Measurements from ENCODE around the gene DCHS1. TPM values are rescaled to one million over a fixed set of nuclear protein-coding genes. Genes with fewer than 3 reads are reported as not detected.

The DCHS1 gene
- total RNA-seq, 1 donor from 2014 or later, result 41.7 TPM

DNA sequence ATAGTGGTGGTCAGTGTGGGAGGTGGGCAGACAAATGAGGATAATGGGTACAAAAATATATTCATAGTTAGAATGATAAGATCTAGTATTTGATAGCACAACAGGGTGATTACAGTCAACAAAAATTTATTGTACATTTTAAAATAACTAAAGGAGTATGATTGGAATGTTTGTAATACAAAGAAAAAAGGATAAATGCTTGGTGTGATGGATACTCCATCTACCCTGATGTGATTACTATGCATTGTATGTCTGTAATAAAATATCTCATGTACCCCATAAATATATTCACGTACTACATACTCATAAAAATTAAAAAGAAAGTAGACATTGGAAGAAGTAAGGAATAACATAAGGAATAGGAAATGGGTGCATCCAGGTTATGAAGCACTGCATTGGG is 67.6 kb downstream of the DCHS1 start:
- DNase-seq (ENCODE audit: low read depth, low spot score), result no peak

DNA sequence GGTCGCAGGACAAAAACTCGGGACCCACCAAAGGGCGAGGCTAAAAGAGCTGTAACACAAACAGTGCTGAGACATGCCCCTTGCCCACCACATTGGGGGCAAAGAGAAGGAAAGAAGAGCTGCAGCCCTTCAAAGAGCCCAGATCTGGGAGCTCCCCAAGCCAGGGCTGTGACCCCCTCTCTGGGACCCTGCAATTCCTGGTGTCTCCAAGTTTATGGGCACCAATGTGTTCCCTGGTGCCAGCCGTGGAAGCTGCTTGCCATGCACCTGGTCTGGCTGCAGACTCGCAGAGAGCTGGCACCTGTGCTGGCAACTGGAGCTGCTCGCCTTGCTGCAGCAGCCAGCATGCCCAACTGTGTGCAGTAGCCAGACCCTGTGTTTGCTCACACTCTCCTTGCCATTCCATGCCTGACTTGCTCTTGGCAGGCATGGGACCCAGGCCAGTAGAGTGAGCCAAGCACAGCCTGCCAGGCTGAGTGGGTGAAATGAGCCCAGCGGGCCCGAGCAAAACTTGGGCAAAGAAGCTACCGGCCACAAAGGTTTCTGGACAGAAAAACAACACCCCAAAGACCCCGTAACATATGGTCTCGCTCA is 68.2 kb downstream of the DCHS1 start:
- DNase-seq (ENCODE audit: low read depth, low spot score), result no peak

DNA sequence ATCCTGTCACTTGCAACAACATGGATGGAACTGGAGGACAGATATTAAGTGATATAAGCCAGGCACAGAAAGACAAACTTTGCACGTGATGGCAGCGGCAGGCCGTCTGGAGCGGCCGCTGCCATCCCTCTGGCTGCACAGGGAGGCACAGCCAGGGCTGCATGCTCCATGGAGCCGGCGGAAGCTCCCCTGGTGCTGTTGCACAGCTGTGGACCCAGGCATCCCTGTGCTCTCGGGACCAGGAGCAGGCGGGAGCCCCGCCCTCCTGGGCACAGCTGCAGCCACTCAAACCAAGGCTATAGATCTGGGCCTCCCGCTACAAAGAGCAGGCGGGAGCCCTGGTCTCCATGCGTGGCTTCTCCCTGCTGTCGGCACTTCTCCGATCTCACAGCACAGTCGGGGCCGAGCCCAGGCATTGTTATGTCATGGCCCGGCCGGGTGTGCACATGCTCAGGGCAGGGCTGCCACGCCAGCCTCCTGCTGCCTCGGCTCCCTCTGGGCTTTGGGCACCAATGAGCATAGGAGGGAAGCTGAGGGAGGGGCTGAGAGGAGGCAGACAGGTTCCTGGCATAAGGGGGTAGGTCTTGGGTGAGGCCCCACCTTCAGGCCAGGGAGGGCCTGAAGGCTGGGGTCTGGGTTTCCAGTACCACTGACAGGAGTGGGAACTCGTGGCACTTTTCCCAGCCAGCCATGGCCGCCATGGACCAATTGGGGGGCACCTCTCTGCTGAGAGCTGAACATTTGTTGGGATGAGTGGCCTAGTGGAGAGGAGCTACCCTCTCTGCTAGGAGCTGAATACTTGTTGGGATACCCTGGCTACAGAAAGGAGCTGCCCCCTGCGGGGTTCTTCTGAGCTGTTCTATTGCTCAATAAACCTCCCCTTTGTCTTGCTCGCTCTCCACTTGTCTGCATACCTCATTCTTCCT is 68.9 kb downstream of the DCHS1 start:
- no peak for DNase-seq (ENCODE audit: low read depth, low spot score)

DNA sequence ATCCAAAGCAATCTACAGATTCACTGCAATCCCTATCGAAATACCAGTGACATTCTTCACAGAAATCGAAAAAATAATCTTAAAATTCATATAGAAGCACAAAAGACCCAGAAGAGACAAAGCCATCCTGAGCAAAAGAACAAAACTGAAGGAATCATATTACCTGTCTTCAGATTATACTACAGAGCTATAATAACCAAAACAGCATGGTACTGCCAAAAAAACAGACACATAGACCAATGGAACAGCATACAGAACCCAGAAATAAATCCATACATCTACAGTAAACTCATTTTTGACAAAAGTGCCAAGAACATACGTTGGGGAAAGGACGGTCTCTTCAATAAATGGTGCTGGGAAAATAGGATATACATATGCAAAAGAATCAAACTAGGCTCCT is 71.1 kb downstream of the DCHS1 start:
- no peak for DNase-seq (ENCODE audit: low read depth, low spot score)

DNA sequence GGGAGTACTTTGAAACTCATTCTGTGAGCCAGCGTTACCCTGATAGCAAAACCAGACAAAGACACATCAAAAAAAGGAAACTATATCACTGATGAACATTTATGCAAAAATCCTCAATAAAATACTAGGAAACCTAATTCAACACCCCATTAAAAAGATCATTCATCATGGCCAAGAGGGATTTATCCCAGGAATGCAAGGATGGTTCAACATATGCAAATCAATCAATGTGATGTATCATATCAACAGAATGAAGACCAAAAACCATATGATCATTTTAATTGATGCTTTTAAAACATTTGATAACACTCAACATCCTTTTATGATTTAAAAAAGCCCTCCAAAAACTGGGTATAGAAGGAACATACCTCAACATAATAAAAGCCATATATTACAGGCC is 72.0 kb downstream of the DCHS1 start:
- DNase-seq (ENCODE audit: low read depth, low spot score), result no peak

DNA sequence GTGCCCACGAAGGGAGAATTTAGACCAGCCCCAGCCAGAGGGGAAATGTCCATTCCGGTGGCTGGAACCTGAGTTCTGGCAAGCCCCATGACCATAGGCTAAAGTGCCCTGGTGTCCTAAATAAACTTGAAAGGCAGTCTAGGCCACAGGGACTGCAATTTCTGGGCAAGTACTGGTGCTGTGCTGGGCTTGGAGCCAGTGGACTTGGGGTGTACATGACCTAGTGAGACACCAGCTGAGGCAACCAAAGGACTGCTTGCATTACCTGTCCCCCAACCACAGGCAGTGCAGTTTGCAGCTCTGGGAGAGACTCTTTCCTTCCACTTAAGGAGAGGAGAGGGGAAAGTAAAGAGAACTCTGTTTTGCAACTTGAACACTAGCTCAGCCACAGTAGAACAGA is 75.9 kb downstream of the DCHS1 start:
- no peak for DNase-seq (ENCODE audit: low read depth, low spot score)

DNA sequence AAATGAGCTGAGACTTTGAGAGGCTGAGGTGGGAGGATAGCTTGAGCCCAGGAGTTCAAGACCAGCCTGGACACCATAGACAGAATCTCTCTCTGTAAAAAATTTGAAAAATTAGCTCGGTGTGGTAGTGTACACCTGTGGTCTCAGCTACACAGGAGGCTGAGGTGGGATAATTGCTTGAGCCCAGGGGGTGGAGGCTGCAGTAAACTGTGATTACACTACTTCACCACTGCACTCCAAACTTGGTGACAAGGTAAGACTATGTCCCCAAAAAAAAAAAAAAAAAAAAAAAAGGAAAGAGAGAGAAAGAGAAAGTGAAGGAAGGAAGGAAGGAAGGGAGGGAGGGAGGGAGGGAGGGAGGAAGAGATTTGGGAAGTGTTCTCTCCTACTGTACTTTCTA is 77.5 kb downstream of the DCHS1 start:
- no peak for DNase-seq (ENCODE audit: low read depth, low spot score)

DNA sequence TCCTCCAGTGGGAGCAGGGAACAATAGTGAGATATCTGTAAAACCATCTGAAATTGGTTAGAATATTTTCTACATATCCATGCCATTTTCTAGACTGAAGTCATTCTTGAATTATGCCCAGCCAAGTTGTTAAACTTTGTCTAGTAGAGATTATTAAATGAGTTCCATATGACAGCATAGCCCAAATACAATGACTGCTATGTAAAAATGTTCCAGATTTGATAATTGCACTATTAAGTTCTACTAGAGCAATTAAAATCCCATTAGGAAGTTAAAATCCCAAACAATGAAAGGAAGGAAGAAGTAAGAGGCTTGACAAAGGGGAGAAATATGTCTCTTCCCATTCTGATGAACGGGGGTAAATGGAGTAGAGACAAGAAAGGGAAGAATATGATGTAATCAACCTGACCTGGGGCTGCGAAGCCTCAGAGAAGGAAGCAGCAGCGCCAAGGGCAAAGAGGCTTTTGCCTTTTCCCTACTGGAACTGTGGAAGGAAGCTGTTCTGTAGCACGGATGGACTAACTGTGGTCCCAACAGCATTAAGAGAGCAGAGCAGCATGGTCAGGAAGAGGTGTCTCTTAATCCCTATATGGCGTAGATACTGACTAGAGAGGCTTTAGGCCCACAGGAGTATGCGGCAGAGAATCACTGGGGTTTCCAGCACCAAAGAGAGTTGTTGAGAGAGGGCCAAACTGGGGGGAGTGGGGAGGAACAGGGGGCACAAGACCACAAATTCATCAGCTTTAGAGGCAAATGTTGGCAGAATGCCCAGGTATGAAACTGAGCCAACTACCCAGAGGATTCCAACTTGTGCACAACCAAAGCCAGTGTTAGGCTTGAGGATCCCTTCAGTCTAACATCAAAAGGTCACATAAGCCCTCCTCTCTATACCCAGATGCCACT is 78.9 kb downstream of the DCHS1 start:
- peak; percentile 39 for DNase-seq (ENCODE audit: low read depth, low spot score)

DNA sequence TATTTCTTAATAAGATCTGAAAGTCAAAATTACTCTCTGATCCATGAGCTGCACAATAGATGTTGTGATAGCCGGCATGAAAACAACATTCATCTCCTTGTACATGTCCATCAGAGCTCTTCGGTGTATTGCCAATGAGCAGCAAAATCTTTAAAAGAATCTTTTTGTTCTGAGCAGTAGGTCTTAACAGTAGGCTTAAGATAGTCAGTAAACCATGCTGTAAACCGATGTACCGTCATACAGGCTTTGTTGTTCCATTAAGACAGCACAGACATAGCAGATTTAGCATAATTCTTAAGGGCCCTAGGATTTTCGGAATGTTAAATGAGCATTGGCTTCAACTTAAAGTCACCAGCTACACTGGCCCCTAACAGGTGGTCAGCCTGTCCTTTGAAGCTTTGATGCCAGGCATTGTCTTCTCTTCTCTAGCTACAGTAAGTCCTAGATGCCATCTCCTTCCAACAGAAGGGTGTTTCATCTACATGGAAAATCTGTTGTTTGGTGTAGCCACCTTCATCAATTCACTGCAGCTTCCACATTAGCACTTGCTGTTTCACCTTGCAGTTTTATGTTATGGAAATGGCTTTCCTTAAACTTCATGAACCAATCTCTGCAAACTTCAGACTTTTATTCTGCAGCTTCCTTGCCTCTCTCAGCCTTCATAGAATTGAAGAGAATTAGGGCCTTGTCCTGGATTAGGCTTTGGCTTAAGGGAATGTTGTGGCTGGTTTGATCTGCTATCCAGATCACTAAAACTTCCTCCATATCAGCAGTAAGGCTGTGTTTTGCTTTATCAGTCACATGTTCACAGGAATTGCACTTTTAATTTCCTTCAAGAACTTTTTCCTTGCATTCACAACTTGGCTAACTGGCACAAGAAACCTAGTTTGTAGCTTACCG is 80.5 kb downstream of the DCHS1 start:
- DNase-seq (ENCODE audit: low read depth, low spot score), result no peak

DNA sequence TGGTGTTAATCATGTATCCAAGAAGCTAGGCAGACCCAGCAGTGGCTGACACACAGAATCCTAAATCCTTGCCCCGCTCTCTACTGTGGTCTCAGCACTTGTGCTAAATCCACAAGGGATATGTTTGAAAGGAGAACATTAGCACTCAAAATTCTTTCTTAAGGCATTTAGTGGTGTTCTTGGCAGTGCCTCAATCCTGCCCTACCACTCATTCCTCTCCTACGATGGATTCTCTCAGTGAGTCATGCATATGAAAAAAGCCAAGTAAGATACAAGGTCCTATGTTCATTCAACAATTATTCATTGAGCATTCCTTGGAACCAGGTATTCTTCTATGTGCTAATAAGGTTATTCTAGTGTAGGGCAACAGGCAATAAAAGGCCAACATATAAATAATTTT is 83.4 kb downstream of the DCHS1 start:
- DNase-seq (ENCODE audit: low read depth, low spot score), result no peak

DNA sequence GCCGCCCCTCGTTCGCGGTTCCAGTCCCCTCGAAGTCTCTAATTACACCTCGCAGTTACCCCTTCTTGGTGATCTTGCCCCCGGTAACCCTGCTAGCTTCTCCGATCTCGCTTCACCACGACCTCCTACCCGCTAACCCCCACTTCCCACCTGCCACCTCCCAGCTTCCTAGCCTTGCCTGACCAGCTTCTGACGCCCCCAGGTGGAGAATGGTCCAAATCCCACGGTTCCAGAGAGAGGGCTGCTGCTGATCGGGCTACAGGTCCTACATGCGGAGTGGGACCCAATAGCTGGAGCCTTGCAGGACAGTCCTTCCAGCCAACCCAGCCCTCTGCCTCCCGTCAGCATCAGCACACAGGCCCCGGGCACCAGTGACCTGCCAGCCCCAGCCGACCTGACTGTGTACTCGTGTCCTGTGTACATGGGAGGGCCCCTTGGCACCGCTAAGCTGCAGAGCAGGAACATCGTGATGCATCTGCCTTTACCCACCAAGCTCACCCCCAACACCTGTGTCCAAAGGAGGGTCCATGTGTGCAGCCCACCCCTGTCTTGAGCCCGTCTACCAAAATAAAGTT is 84.1 kb downstream of the DCHS1 start:
- DNase-seq (ENCODE audit: low read depth, low spot score), result no peak

Other genes with a start within 250 kb of the DCHS1 start
- gene APBB1, start 236.7 kb downstream of the DCHS1 start, total RNA-seq, result 59.2 and 63.5 TPM in 2 replicates
- gene HPX, start 214.8 kb downstream of the DCHS1 start, total RNA-seq, result 0.13 and 0.32 TPM in 2 replicates
- gene TRIM3, start 181.9 kb downstream of the DCHS1 start, total RNA-seq, result 25.6 and 30.3 TPM in 2 replicates
- gene ARFIP2, start 174.5 kb downstream of the DCHS1 start, total RNA-seq, result 53.2 and 64.8 TPM in 2 replicates
- 23.4 and 27.9 TPM in 2 replicates for gene TIMM10B, start 174.3 kb downstream of the DCHS1 start, total RNA-seq
- 2.0 and 2.5 TPM in 2 replicates for gene DNHD1, start 158.5 kb downstream of the DCHS1 start, total RNA-seq
- 13.2 and 23.7 TPM in 2 replicates for gene RRP8, start 52.2 kb downstream of the DCHS1 start, total RNA-seq
- gene ILK, start 52.0 kb downstream of the DCHS1 start, total RNA-seq, result 138 and 213 TPM in 2 replicates
- gene TAF10, start 43.6 kb downstream of the DCHS1 start, total RNA-seq, result 36.2 and 45.7 TPM in 2 replicates
- 85.3 and 160 TPM in 2 replicates for gene TPP1, start 36.4 kb downstream of the DCHS1 start, total RNA-seq
- gene MRPL17, start 27.5 kb upstream of the DCHS1 start, total RNA-seq, result 75.5 and 91.9 TPM in 2 replicates
- gene OR2AG2, start 116.2 kb upstream of the DCHS1 start, total RNA-seq, result 0.07 TPM in 2 replicates
- gene OR2AG1, start 127.2 kb upstream of the DCHS1 start, total RNA-seq, result under 0.01 TPM in 1 of 2 replicates, not detected in the other
- 0.07 and 0.20 TPM in 2 replicates for gene OR6A2, start 143.9 kb upstream of the DCHS1 start, total RNA-seq
- gene OR10A5, start 189.9 kb upstream of the DCHS1 start, total RNA-seq, result not detected in 2 replicates
- not detected in 2 replicates for gene OR10A2, start 207.2 kb upstream of the DCHS1 start, total RNA-seq
- not detected in 2 replicates for gene OR10A4, start 220.8 kb upstream of the DCHS1 start, total RNA-seq
- gene OR2D2, start 236.7 kb upstream of the DCHS1 start, total RNA-seq, result 0.07 and 0.18 TPM in 2 replicates